Islet of Langerhans (tissue), 1 donor: ENCODE measurements around the gene CD151.

ENCODE experiments used
- FAIRE-seq: peaks from one replicate; lab custom pipeline; 2011; peaks lifted over from hg19 to GRCh38; lab: Jason Lieb, UNC

The CD151 gene

GRCh38 chr11:871472-871871 lies 38.7 kb downstream of the CD151 start:
- no peak for FAIRE-seq

- FAIRE-seq = no peak
These were observed 40.0 kb downstream of the CD151 start for GRCh38 chr11:872799-873198.

- no peak for FAIRE-seq
These were observed 41.0 kb downstream of the CD151 start for GRCh38 chr11:873706-874105.

- FAIRE-seq = no peak
These were observed 42.5 kb downstream of the CD151 start for GRCh38 chr11:875203-875602.

DNA sequence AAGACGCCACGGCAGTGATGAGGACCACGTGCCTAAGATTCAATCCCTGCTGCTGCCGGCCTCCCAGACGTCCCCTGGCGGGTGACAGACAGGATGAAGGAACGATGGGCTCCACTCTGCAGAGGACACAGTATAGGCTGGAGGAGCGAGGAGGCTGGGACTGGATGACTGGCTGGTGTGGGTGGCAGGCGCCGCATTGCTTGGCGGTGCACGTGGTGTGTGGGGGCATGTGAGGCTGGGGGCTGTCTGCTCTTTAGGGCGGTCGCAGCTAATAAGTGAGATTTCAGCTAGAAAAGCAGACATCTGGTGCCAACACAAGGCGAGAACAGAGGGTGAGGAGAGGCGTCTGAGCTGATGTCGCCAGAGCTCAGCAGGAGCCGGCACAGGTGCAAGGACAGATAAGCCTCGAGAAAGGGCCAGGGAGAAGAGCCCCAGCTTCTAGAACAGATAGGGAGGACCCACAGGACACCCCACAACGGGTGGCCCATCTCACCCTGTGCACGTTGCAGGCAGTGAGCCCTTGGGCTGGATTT lies 43.1 kb downstream of the CD151 start:
- FAIRE-seq = no peak

- FAIRE-seq = no peak
These were observed 43.8 kb downstream of the CD151 start for GRCh38 chr11:876545-876944.

- FAIRE-seq = no peak
These were observed 44.8 kb downstream of the CD151 start for GRCh38 chr11:877565-877964.

DNA sequence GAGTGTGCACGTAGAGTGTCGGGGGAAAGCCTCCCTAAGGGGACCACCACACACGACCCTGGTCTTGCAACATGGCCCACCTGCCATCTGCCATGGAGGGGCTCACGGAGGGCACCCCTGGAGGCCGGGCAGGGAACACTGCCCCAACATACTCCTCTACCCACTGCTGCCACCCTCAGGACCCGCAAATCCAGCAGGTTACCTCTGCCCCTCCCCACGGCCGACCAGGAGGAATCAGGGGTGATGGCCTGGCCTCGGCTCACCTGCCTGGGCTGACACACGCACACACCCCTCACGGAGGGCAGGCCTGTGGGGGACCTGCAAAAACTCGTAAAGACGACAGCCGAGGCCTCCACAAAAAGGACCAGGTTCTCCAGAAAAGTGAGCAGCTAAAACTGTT lies 47.7 kb downstream of the CD151 start:
- FAIRE-seq = no peak

DNA sequence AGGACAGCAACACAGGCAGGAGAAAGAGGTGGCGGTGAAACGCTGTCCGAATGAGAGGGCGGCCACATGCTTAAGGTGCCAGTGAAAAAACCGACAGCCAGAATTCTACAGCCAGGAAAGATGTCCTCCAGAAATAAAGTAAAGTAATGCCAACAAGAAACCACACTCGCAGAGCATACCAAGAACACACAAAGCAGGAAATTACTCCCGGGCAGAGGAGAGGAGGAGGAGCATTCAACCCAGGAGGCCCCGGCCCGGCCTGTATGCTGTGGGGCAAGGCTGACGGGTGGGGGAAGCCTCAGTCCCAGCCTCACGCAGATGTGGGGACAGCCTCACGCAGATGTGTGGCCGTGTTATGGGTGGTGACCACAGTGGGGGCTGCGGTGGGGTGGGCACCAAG lies 49.8 kb downstream of the CD151 start:
- FAIRE-seq = no peak

- FAIRE-seq = no peak
These were observed 50.8 kb downstream of the CD151 start for GRCh38 chr11:883527-883926.

- FAIRE-seq = no peak
These were observed 51.9 kb downstream of the CD151 start for GRCh38 chr11:884578-885070.

- FAIRE-seq = no peak
These were observed 53.8 kb downstream of the CD151 start for GRCh38 chr11:886568-886967.

DNA sequence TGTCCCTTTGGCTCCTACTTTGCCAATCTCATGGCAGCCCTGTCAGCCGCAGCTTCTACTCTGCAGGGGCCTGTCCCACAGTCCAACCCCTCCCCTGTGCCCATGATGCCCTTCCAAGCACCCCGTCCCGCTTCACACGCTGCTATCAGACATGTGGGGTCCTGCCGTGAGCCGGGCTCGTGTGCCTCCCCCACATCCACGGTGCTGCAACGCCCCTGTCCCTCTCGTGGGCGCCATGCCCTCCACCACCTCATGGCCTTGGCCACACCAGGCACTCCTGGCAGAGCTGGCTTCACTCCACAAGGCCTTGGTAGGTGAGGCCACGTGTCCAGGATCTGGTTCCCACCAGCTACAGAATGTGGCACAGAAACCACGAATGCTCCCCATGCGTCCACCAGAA lies 54.8 kb downstream of the CD151 start:
- no peak for FAIRE-seq
